Subcutaneous abdominal adipose tissue (tissue), 5 donors: ENCODE results near the gene SH2D3C.
A peak's percentile ranks its signal among the peaks of the same experiment; 100 is the strongest.
"Not testable (repeated sequence)": the region's sequence is repeated elsewhere in the genome, so short reads cannot be mapped to it uniquely, and the experiment has no call there.

ENCODE experiments used
- H3K27ac ChIP-seq: one replicate; pipeline ENCODE4 v1.7.0; 2013; ENCODE audit warnings: low read depth, mild to moderate bottlenecking, inconsistent platforms, low read length, moderate library complexity
- H3K27me3 ChIP-seq, 5 donors: one replicate each; pipeline ENCODE4 v1.7.0; 2013; ENCODE audit warnings: low read length in 5 of 5, inconsistent platforms in 1 of 5; ENCODE audit not compliant: control insufficient read depth in 5 of 5, insufficient read depth in 4 of 5
- H3K36me3 ChIP-seq, 5 donors: one replicate each; pipeline ENCODE4 v1.7.0; 2013; ENCODE audit warnings: low read length in 5 of 5; ENCODE audit not compliant: control insufficient read depth in 5 of 5, insufficient read depth in 5 of 5
- H3K4me1 ChIP-seq, 5 donors: one replicate each; pipeline ENCODE4 v1.7.0; 2013; ENCODE audit warnings: low read length in 5 of 5, mild to moderate bottlenecking in 3 of 5, moderate library complexity in 1 of 5; ENCODE audit not compliant: control insufficient read depth in 5 of 5, insufficient read depth in 5 of 5
- H3K4me3 ChIP-seq, 5 donors: one replicate each; pipeline ENCODE4 v1.7.0; 2013; ENCODE audit warnings: low read length in 5 of 5, low read depth in 1 of 5
- H3K9ac ChIP-seq, 5 donors: one replicate each; pipeline ENCODE4 v1.7.0; 2013; ENCODE audit warnings: low read length in 5 of 5, mild to moderate bottlenecking in 4 of 5, moderate library complexity in 3 of 5
- H3K9me3 ChIP-seq, 5 donors: one replicate each; pipeline ENCODE4 v1.7.0; 2013; ENCODE audit warnings: low read length in 5 of 5; ENCODE audit not compliant: control insufficient read depth in 5 of 5
- donor health status: healthy.
- donor health status: healthy.
- donor health status: healthy.
- donor health status: healthy.
- donor health status: healthy.

The SH2D3C gene

GRCh38 chr9:127785023-127785932 is 6.8 kb upstream of the SH2D3C start:
- Histone ChIP-seq H3K27ac (peak overlapping the region; percentile 75), H3K4me1 (peaks cover 10 to 66% (median 54%) of the 10 kb centered on the region in 5 donors), H3K4me3 (peak overlapping the region in 4 of 5 donors; percentile 52 to 83 (median 68)), H3K9ac (peak overlapping the region in 3 of 5 donors; percentile 35 to 83 (median 61)), H3K9me3 (no peaks in the 10 kb centered on the region), H3K27me3 (no peaks in the 10 kb centered on the region), H3K36me3 (peaks cover 0 to 34% (median 33%) of the 10 kb centered on the region in 5 donors)

GRCh38 chr9:127783111-127784008 is 4.9 kb upstream of the SH2D3C start:
- no peak overlapping the region for H3K4me3 ChIP-seq
- H3K27me3 ChIP-seq = no peaks in the 10 kb centered on the region
- H3K4me1 ChIP-seq = peaks cover 16 to 70% (median 60%) of the 10 kb centered on the region in 5 donors
- H3K9ac ChIP-seq = peak overlapping the region in 2 of 5 donors; percentile 41 to 54
- H3K9me3 ChIP-seq = no peaks in the 10 kb centered on the region
- peak overlapping the region; percentile 50 for H3K27ac ChIP-seq
- H3K36me3 ChIP-seq = peaks cover 0 to 15% (median 14%) of the 10 kb centered on the region in 5 donors

DNA sequence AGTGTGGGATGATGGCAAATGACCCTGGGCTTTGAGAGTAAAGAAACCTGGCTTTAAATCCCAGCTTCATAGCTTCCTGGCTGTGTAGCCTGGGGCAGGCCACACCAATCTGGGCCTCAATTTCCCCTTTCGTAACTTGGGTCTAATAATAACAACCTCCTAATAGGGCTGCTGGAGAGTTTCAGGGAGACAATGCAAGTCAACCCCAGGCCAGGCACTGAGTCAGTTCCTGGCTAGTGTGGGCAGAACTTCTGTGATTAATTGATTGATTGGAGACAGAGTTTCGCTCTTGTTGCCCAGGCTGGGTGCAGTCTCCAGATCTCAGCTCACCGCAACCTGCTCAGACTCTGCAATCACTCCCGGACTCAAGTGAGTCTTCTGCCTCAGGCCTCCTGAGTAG is 3.3 kb upstream of the SH2D3C start:
- Histone ChIP-seq H3K9ac (no peak overlapping the region), H3K27me3 (no peaks in the 10 kb centered on the region), H3K36me3 (no peaks in the 10 kb centered on the region), H3K9me3 (no peaks in the 10 kb centered on the region), H3K27ac (no peak overlapping the region), H3K4me3 (no peak overlapping the region), H3K4me1 (peaks cover 12 to 62% (median 53%) of the 10 kb centered on the region in 5 donors)

- not testable (repeated sequence) for H3K27ac ChIP-seq, H3K27me3 ChIP-seq, H3K36me3 ChIP-seq, H3K4me3 ChIP-seq, H3K9me3 ChIP-seq
- H3K9ac ChIP-seq = peak overlapping the region in 1 of 5 donors; percentile 30
- peaks cover 12 to 64% (median 56%) of the 10 kb centered on the region in 5 donors for H3K4me1 ChIP-seq
Measured at GRCh38 chr9:127780909-127781308, 2.4 kb upstream of the SH2D3C start.

- H3K4me1 ChIP-seq = peaks cover 12 to 64% (median 56%) of the 10 kb centered on the region in 5 donors
- peak overlapping the region; percentile 17 for H3K27ac ChIP-seq
- no peak overlapping the region for H3K4me3 ChIP-seq
- peak overlapping the region in 4 of 5 donors; percentile 11 to 56 (median 25) for H3K9ac ChIP-seq
- no peaks in the 10 kb centered on the region for H3K9me3 ChIP-seq
- no peaks in the 10 kb centered on the region for H3K27me3 ChIP-seq
- no peaks in the 10 kb centered on the region for H3K36me3 ChIP-seq
Measured at GRCh38 chr9:127780126-127780885, 1.8 kb upstream of the SH2D3C start.

- Histone ChIP-seq H3K27me3 (no peaks in the 10 kb centered on the region), H3K27ac (peak overlapping the region; percentile 67), H3K9ac (peak overlapping the region in 2 of 5 donors; percentile 38 to 56), H3K4me1 (peaks cover 12 to 59% (median 51%) of the 10 kb centered on the region in 5 donors), H3K4me3 (peak overlapping the region in 1 of 5 donors; percentile 21), H3K36me3 (no peaks in the 10 kb centered on the region), H3K9me3 (no peaks in the 10 kb centered on the region)
Measured at GRCh38 chr9:127779136-127779981, 893 bp upstream of the SH2D3C start.

DNA sequence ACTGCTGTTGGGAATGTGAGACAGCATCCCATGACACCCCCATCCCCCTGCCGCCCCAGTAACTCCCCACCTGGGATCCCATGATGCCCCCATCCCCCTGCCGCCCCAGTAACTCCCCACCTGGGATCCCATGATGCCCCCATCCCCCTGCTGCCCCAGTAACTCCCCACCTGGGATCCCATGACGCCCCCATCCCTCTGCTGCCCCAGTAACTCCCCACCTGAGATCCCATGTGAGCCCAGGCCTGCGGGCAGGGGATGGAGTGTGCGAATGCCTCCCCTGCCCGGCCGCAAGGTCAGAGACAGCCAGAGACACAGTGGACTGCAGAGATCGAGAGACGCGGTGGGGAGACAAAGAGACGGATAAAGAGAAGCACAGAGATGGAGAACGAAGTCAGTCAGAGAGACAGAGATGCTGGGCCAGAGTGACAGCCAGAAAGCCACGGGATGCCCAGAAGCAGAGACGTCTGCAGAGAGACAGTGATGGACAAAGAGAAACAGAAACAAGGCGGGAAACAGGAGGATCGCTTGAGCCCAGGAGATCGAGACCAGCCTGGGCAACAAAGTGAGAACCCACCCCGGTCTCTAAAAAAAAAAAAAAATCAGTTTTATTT is 992 bp downstream of the SH2D3C start:
- no peaks in the 10 kb centered on the region for H3K27me3 ChIP-seq
- peak overlapping the region in 1 of 5 donors; percentile 38 for H3K9ac ChIP-seq
- no peaks in the 10 kb centered on the region for H3K36me3 ChIP-seq
- no peak overlapping the region for H3K27ac ChIP-seq
- H3K4me3 ChIP-seq = peak overlapping the region in 4 of 5 donors; percentile 47 to 58 (median 52)
- peaks cover 10 to 40% (median 33%) of the 10 kb centered on the region in 5 donors for H3K4me1 ChIP-seq
- no peaks in the 10 kb centered on the region for H3K9me3 ChIP-seq

- Histone ChIP-seq H3K27me3 (no peaks in the 10 kb centered on the region), H3K4me1 (peaks cover 10 to 39% (median 33%) of the 10 kb centered on the region in 5 donors), H3K9me3 (no peaks in the 10 kb centered on the region), H3K9ac (peak overlapping the region in 2 of 5 donors; percentile 10 to 38), H3K36me3 (no peaks in the 10 kb centered on the region), H3K27ac (no peak overlapping the region), H3K4me3 (peak overlapping the region in 4 of 5 donors; percentile 47 to 58 (median 52))
Measured at GRCh38 chr9:127776924-127777289, 1.6 kb downstream of the SH2D3C start.
